HG02642 (cell line): ENCODE data around the gene SCRN2.

Experiments used
- ATAC-seq: cut with Tn5 transposase; IDR thresholded peaks from one replicate; pipeline ENCODE4 v1.9.1; 2021; ENCODE audit warnings: mild to moderate bottlenecking; ENCODE audit not compliant: unreplicated experiment, poor library complexity

The SCRN2 gene

DNA sequence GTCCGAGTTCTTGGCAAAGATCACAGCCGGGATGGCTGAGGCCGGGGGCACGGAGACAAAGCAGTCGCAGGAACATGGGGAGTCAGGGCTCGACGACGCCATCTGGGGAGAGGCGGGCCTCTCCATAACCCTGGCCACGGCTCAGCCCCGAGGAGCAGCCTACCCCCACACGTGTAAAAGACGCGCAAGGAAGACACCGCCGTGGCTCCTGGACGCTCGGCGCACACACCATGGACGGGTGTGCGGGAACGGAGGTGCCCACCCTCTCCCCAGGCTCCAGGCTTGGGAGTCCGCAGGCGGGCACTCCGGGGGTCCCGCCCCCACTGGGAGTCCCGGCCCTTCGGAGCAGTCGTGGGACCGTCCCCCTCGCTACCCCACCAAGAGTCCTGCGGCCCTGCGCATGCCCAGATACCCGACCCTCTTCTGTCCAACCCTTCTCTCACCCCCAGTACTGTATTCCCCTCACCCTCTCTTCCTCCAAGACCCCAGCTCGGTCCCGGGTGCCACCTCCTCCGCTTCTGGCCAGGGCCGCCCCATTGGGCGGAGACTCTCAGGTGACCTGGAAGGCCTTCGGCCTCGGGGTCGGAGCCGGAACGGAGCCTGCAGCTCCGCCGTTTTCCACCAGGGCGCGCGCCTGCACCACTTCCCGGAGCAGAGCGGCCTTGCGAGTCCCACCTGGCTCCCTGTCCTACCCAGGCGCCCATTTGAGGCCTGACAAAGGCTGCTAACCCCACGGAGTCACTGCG is at the start of gene SCRN2:
TSS of gene SCRN2 (minus strand) at position 532 of the 746 bp plus-strand sequence. CDS start at position 102, 430 bp downstream.
- ATAC-seq, result peak; percentile 80

DNA sequence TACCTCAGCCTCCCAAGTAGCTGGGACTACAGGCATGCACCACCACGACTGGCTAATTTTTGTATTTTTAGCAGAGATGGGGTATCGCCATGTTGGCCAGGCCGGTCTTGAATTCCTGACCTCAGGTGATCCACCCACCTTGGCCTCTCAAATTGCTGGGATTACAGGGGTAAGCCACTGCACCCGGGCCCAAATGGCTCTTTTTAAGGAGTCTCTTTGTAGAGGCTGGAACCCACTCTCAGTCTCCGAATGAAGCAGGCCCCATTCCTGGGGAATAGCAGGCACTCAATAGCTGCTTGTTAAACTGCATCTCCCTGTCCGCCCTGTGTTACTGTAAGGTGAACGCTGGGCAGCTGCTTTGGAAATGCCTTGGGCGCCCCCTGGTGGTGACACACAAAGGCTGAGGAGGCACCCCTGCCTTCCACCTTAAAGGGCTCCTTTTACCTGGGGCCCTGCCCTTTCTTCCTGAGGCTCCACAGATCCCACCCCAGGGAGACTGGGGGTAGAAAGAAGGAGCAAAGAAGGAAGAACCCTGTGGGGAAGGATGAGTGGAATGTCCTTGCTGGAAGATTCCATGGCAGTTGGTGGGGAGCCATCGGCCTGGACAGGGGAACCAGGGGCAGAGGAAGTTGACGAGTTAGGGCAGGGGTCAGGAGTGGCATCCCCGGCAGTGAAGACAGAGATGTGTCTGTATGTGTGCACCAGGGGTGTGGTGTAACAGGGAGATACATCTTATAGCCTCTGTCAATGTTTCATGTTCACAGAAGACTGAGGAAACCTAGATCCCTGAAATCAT is 48.9 kb upstream of the SCRN2 start:
- ATAC-seq, result peak; percentile 72

DNA sequence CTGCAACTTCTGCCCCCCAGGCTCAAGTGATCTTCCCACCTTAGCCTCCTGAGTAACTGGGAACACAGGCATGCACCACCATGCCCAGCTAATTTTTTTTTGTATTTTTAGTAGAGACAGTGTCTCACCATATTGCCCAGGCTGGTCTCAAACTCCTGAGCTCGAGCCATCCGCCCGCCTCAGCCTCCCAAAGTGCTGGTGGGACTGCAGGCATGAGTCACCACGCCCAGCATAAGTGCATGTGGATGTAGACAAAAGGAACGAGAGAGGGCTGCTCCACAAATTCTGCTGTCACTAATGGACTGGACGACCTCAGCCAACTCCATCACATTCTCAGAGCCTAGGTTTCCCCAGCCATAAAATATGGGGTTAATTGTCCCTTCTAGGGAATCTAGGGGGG is 47.2 kb upstream of the SCRN2 start:
- no peak for ATAC-seq

DNA sequence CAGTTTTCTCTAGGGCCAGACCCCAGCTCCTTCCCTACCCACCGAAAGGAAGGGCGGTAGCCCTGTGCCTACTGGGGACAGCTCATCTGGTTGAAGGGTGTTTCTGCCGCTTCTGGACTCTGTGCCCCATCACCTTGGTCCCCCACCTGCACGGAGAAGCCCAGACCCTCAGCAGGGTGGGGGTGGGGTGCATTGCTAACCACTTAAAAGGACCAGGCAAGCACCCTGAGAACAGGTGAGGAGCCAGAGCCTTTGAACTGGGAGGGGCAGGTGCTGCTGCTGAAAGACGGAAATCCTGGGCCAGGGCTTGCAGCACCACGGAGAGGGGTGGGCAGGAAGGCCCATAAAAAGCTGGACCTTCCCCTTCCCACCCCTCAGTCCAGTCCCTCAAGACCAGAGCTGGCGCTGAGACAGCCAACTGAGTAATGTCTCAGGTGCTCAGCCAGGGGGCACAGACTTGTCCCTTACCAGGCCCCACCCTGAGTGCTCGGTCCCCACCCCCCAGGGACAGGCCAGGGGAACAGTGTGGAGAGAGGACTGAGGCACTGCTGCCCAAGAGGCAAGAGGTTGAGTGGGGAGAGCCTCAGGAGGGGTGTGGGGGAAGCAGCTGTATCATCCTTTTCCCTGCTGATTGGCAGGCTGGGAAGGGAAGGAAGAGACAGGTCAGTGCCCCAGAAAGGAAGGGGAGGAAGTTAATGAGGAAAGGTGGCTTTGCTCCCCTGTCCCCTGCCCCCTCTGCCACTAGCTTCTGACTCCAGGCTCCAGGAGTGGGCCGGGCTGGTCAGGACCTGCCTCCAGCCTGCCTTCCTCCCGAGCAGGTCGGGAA is 44.0 kb upstream of the SCRN2 start:
- no peak for ATAC-seq

DNA sequence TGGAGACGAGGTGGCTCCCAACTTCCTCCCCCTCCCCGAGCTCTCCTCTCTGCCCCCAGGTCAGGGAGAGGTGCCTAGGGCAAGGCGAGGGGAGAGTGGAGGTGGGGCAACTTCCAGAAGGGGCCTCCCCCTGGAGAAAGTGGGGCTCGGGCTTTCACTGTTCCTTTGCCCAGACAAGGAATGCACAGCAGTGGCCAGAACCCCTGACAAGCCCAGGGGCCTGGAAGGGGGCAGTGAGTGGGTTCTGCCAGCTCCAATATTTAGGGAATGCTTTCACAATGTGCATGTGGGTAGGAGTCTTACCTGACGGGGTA is 43.3 kb upstream of the SCRN2 start:
- no peak for ATAC-seq

DNA sequence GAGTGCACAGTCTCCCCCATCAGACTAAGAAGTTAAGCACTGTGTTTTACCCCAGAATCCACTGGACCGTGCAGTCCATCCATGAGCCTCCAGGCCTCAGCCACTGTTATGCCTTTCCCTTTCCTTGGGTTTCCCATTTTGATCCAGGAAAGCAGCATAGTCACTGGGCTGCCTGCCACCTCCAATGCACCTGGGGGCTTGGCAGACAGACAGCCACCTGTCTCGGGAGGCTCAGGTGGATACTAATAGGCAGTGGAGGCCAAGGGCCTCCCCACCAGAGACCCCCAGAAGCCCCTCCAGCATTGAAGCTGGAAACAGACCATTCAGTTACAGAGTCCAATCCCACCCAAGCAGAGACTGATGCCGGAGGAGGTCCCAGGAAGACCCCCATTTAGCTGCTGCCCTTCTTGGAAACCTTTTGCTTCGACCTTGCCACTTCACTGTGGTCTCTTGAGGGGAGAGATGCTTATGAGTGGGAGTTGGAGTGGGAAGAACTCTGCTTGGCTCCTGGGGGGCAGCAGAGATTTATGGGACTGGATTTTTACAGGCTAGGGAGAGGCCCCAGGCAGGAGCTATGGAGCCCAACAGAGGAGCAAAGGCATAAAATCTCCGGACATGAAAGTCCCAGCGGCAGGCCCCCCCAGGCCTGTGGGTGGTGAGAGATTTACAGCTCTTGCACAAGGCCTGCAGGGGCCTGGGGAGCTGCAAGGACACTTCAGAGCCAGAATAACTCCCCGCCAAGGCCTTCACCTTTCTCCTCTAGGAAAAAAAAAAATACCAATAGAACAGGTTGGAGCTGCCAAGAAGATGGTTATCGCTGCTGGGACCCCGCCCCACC is 42.7 kb upstream of the SCRN2 start:
- no peak for ATAC-seq

DNA sequence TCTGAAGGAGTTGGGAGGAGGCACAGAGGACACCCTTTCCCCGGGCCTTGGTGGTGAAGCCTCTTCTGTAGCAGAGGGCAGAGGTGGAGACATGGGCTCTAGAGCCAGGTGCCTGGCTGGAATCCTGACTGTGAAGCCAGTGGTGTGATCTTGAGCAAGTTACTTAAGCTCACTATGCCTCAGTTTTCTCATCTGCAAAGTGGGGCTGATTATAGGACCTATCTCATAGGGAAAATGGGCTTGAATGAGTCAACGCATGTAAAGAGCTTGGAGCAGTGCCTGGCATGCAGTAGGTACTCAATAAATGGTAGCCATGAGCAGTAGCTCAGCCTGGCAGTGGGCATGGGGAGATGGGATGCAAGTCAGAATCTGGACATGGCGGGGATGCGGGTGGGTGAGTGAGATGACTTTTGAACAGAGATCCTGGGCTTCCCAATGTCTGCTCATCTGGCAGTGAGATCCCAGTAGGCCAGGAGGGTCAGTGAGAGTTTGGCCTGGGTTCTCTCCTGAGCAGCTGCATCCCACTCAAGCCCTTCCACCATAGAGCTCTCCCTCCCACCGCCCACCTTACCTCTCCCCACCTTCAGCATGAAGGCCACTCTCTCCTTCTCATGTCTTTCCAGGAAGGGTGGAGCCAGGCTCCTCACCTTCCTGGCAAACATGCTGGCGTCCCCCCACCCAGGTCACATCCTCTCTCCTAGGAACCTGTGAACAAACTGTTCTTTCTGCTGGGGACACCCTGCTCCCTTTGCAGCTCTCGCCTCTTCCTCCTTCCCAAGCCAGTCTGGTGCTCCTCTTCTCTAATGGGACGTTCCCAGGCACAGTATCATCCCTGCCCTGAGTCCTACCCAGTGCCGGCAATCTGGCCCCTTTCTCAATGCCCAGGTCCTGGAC is 41.9 kb upstream of the SCRN2 start:
- ATAC-seq, result no peak

DNA sequence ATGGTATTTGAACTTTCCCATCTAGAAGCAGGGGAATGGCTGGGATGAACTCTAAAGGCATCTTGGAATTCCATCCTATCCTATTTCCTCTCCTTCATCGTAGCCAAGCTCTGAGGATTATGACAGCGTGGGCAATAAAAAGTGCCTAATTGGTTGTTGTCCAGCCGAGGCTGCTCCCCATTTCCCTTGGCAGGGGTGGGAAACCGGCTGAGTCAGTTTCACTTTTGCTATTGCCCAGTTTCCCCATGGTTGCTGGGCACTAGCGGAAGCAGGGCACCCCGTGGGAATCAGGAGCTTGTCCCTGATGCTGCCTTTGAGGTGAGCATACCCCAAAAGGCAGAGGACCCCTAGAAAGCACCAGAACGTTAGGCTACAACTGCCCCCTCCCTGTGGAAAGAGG is 41.2 kb upstream of the SCRN2 start:
- ATAC-seq, result no peak

DNA sequence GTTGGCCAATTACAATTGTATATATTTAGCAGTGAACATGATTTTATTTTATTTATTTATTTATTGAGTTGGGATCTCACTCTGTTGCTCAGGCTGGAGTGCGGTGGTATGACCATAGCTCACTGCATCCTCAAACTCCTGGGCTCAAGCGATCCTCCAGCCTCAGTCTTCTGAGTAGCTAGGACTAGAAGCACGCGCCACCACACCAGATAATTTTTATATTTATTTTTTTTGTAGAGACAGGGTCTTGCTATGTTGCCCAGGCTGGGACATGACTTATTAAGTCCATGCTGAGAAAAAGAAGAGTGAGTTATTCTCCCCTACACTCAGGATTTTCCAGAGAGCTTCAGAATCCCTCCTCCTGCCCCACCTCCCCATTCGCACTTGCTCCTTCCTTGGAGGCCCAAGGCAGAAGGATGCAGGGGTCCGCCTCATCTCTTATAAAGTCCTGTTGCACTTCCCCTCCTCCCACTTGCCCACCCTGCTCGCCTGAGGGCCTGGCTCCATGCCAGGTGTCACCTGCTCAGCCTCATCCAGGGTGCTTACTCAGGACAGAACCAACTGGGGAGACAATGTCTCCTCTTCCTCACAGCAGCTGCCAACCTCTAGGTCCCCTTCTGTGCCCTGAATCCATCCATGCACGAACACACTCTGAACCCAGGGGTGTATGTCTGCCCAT is 38.8 kb upstream of the SCRN2 start:
- ATAC-seq, result no peak

DNA sequence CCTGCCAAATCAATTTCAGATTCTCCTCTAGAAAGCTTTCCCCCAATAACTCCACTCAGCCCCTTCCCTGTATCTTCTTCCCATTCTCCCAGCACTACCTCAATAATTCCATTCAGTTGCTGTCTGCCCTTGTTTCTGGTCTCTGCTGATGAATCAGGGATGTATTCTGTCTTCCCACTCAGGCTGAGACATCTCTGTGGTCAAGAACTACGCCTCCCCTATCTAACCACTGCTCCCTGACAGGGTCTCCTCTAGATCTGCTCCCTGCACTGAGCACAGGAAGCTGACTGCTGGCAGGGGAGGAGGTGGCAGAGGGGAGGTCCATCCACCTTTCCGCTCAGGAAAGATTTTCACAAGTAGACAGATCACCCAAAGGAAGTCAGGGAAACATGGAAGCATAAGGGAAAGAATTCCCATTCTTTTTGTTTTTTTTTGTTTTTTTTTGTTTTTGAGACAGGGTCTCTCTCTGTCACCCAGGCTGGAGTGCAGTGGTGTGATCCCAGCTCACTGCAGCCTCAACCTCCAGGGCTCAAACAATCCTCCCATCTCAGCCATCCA is 38.0 kb upstream of the SCRN2 start:
- no peak for ATAC-seq

DNA sequence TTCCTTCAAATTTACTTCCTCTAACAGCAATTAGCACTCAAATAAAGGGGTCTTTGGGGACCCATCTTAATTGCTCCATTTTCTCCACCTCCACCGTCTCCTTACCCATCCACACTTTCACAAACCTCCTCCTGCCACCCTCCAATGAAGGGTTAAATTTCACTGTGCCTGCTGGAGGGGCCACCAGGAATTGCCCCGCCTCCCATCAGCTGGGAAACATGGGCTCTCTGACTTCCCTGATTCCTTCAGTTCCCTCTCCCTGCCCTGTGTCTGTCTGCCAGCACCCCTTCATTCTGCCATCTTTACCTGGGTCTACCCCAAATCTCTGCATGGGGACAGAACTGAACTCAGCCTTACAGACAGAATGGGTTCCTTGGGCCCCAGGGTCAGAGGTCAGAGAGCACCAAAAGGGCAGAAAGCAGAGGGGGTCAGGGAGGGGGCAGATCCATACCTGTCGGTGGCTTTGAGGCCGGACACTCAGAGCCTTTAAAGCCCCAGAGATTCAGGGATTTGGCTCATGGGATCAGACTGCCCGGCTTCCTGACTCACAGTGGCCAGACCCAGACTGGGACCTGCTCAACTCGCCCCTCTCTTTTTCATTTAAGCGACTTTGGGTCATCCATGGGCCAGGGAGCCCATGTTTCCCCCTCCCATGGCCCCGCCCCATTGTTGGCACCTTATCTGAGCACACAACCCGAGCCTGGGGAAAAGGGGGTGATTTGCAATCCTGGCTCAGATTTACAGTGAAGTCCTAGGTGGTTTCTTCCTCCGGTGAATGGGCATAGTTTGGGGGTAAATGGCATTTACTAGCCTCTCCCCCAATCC is 37.3 kb upstream of the SCRN2 start:
- ATAC-seq, result no peak

DNA sequence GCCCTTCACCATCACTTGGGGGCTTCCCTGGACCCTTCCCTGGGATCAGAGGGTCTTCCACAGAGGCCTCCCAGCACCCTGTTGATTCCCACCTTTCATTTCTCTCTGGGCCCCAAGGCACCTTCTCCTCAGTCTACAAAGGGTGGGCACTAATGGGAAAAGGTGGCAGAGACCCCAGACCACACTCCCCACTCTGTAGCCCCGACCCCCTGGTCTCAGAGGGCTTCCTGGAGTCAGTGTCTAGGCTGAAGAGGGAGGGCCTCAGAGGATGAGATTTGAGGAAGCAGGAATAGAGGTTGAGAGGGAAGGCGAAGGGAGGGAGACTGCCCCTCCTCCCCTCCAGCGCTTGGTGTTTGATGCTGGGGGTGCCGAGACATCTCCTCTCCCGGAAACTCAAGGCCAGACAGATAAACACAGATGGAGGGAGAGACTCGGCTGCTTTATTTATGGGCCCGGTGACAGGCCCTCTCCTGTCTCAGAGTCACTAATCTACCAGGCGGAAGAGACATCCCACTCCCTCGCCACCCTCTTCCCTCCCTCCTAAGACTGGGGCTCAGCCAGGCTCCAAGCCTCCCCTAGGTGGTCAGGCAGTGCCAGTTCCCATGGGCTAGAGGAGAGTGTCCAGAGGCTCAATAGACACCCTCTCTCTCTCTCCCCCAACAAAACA is 36.4 kb upstream of the SCRN2 start:
- ATAC-seq, result no peak

DNA sequence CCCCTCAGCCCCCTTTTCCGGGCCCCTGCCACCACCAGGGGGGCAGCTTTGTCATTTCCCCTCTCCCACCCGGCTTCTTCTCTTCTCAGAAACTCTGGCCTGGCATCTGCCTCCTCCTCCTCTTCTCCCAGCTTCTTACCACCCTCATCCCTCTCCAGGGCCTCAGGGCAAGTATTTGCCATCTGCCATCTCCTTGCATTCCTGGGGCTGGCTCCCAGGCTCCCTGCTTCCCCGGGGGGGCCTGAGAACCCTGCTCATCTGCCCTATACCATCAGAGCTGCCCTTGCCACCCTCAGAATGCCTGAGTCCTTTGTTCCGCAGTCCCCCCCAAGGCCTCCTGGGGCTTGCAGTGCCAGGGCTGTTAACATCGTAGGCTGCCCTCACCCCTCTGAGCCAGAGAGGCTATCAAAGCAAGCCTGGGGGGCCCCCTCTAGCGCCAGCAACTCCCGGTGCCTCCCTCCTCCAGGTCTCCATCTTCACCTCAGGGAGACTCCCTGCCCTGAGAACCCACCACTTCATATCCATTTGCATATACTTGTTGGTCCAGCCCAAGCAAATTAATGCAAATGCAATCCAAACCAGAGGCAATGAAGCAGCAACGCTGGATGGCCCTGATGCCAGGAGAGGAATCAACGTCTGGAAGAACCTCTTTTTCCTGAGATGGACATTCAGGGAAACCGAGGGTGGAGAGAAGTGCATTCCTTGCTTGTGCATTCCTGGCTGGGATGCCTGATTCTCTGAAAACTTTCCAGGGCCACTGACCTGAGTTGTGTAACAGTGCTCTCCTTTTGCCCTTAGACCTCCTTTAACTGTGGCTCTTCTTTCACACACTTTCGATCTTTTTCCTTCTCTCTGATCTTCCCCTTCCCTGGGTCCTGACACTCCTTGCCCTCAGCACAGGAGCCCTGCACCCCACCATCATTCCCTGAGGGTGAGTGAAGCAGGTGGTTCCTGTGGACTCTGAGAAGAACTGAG is 34.2 kb upstream of the SCRN2 start:
- no peak for ATAC-seq

DNA sequence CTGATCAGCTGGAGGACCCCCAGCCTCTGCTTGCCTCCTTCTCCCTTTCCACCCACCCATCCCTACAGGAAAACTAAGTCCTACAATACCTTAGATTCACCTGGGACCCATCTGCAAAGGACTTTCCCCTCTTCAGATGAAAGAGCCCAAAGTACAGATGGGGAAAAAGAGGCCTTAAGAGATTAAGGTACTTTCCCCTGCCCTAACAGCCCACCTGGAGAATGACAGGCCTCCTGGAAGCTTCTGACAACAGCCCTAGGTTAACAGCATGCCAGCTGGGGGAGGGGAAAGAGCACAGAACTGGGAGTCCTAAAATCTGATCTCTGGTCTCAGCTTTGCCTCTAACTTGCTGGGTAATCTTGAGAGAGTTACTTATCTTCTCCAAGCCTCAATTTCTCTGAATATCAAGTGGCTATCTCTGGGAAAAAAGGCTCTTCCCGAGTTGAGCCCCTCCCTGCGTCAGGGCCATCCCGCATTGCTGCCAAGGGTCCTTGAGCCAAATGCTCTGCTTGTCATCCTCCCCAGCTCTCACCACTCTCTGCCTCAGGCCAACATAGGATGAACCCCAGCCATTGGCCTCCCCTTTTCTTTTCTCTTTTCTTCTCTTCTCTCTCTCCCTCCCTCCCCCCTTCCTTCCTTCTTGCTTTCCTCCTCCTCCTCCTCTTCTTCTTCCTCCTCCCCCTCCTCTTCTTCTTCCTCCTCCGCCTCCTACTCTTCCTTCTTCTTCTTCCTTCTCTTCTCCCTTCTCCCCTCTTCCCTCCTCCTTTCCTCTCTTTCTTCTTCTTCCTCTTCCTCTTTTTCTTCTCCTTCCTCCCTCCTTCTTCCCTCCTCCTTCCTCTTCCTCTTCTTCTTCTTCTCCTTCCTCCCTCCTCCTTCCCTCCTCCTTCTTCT is 32.4 kb upstream of the SCRN2 start:
- no peak for ATAC-seq

DNA sequence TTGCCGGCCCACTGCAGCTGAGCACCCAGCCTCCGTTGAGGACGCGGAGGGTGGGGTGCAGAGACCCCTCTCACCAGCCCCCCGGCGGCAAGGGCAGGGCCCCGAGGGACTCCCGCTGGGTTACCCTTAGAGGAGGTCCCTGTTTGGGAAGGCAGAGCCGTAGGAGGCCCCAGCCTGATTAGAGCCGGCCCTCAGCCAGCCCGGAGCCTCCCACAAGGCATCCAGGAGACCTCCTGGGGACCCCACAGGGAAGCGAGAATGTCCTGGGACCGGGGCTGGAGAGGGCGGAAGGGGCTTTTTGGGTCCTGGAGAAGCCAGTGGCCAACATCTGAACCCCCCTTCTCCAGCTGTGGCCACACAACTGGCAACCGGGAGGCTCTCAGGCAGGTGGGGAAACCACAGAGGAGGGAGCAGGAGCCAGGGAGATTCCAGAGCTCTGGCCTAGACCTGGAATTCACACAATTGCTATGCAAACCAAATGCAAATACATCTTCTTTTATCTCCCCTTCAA is 31.6 kb upstream of the SCRN2 start:
- no peak for ATAC-seq
